ENCODE results near the gene CSTB. TPM values are rescaled to one million over a fixed set of nuclear protein-coding genes. Genes with fewer than 3 reads are reported as not detected.

The CSTB gene
- total and polyA plus RNA-seq, 8 donors: 7.4 to 35.6 (median 14.1) TPM

DNA sequence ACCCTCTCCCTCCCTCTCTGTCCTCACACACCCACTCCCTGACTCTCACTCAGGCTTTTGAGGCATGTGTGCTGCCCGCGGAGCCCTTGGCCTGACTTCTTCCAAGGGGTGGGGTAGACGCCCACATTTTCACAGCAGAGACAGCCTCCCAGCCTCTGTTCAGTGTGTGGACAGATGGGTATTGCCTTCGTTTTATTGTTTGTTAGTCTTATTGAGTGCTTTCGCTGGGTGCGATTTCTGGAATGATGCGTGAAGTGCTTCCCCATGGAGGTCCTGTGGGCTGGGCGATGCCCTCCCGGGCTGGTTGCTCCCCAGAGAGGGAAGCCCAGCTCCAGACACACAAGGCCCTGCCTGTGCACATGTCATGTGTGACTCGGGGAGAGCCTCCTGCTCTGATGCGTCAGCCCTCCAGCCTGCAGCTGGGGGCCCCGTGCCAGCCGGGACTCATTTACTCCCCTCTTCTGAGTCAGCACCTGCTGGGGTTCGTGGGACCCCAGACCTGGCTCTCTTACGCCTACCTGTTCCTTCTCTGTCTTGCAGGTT lies 42.5 kb downstream of the CSTB start:
- FAIRE-seq: no peak
- H3K36me3 ChIP-seq: peaks cover 0 to 5% (median 0%) of the 10 kb centered on the region in 3 donors
- TF ChIP-seq CTCF (IDR thresholded peaks at IDR 0.05): no peak
- intact Hi-C loops (cut with DNase I): no loop called here
- H3K4me3 ChIP-seq: no peak overlapping the region
- H3K4me1 ChIP-seq: peaks cover 6 to 21% (median 16%) of the 10 kb centered on the region in 3 donors
- H3K9me3 ChIP-seq: no peaks in the 10 kb centered on the region
- no peak overlapping the region for H3K27ac ChIP-seq
- DNase-seq: peak in 3 of 6 donors; percentile 52 to 64 (median 62)
- H3K27me3 ChIP-seq: no peaks in the 10 kb centered on the region
- ATAC-seq: peak in 3 of 4 donors; percentile 3 to 14 (median 10)
- 66 to 72% methylated on average over 15 of the region's 15 CpGs for WGBS, 2 donors

DNA sequence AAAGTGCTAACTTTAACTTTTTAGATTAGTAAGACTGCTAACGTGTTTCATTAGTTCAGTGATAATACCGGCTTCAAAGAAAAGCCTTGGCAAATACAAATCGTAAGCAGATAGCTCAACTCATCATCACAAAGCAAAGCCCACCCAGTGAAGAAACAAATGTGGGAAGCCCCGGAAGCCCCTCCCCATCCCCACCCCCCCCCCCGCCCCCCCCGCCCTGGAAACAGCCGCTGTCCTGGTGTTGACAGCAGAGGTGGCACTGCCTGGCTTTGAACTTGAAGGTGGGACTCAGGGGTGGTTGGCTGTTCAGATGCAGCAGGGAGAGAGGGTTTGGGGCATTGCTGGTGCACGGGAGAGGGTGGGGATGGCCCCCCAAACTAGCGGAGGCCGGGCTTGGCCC lies 43.0 kb downstream of the CSTB start:
- H3K27ac ChIP-seq: no peak overlapping the region
- DNase-seq (no peak), ATAC-seq (no peak), FAIRE-seq (no peak)
- no peaks in the 10 kb centered on the region for H3K27me3 ChIP-seq
- TF ChIP-seq CTCF (IDR thresholded peaks at IDR 0.05): no peak
- 73 to 76% methylated on average over 9 to 10 of the region's 10 CpGs for WGBS, 2 donors
- no peak overlapping the region for H3K4me3 ChIP-seq
- peaks cover 7 to 21% (median 19%) of the 10 kb centered on the region in 3 donors for H3K4me1 ChIP-seq
- no peaks in the 10 kb centered on the region for H3K9me3 ChIP-seq
- peaks cover 0 to 5% (median 0%) of the 10 kb centered on the region in 3 donors for H3K36me3 ChIP-seq
- intact Hi-C loops (cut with DNase I): no loop called here

DNA sequence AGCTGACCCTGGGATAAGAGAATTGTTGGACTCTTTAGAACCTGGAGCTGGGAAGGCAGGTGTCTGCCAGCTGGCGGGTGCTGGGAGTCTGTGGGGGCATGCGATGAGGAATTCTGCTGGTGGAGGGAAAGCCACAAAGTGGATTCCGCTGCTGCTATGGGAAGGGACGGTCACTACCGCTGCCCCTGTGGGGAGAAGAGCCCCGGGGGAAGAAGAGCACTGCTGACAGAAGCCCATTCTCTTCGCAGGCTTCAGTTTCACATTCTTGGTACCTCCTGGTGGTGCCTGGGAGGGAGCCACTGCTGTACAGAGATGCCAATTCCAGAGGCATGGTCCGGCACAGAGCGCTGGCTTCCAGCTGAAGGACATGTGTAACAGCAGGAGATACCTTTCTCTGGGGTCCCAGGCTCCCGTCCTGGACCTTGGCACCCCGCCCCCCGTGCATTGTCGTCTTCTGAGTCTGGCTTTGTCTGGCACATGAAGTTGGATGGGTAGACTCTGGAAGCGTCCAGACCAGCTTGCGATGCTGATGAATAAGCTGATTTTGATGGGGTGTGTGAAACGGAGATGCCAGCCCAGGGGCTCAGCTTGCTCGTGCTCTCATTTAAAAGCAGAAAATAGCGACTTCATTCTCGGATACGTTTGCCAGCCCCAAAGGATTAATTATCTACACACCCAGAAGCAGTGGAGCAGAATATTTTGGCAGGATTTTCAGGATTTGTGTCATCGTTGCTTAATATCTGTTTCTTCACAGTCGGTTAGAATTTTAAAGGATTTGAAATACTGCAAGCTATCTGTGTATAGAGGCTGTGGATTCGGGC lies 44.0 kb downstream of the CSTB start:
- peaks cover 16 to 29% (median 28%) of the 10 kb centered on the region in 3 donors for H3K4me1 ChIP-seq
- TF ChIP-seq CTCF (IDR thresholded peaks at IDR 0.05): no peak

DNA sequence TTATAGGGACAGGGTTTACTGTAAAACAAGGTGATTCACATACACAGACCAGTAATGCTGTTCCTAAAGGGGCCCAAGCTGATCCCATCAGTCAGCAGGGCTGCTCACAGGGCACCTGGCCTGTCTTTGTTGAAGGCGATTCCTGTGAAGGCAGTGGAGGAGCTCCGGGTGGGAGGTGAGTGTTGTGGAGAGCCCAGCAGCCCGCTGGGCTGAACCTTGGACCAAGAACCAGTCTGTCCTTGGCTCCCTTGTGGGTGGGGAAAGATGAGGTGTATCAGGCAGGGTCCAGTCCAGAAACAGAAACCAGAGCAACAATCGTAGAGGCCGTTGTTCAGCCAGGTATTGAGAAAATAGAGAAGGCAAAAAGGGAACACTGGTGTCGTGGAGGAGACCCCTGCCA lies 44.6 kb downstream of the CSTB start:
- peak in 1 of 4 donors; percentile 14 for ATAC-seq

More for the DNA sequence above, 44.0 kb downstream of the CSTB start:
- Histone ChIP-seq H3K36me3 (no peaks in the 10 kb centered on the region), H3K27ac (peak overlapping the region in 2 of 4 donors; percentile 25 to 32), H3K4me3 (no peak overlapping the region), H3K27me3 (no peaks in the 10 kb centered on the region), H3K9me3 (no peaks in the 10 kb centered on the region)
- intact Hi-C loops (cut with DNase I): no loop called here
- ATAC-seq: no peak
- DNase-seq: peak in 2 of 6 donors; percentile 56 to 65
- FAIRE-seq: no peak
- 71 to 72% methylated on average over 23 of the region's 23 CpGs for WGBS, 2 donors

More for the DNA sequence above, 44.6 kb downstream of the CSTB start:
- Histone ChIP-seq H3K4me1 (peaks cover 22 to 35% (median 29%) of the 10 kb centered on the region in 3 donors), H3K27me3 (no peaks in the 10 kb centered on the region), H3K36me3 (no peaks in the 10 kb centered on the region), H3K27ac (peak overlapping the region in 2 of 4 donors; percentile 28 to 32), H3K4me3 (no peak overlapping the region), H3K9me3 (no peaks in the 10 kb centered on the region)
- FAIRE-seq: no peak
- 48 to 52% methylated on average over 6 of the region's 6 CpGs for WGBS, 2 donors
- intact Hi-C loops (cut with DNase I): no loop called here
- peak in 1 of 6 donors; percentile 56 for DNase-seq
- TF ChIP-seq CTCF (IDR thresholded peaks at IDR 0.05): no peak
